Vagina (tissue), 2 donors: ENCODE measurements around the gene MARK3.

ENCODE experiments used
- CTCF ChIP-seq, 3 experiments: fragments of 450-650 bp in 2 of 3; fragments of 200-600 bp in 1 of 3; sonication (generic) in 1 of 3; IDR thresholded peaks; one replicate each; pipeline ENCODE4 v1.5.1; 2017 to 2019; ENCODE audit warnings: antibody characterized with exemption in 3 of 3, mild to moderate bottlenecking in 2 of 3, moderate library complexity in 2 of 3
- POLR2A ChIP-seq, 2 donors: fragments of 450-650 bp; IDR thresholded peaks; one replicate each; pipeline ENCODE4 v1.6.1; 2017; ENCODE audit warnings: antibody characterized with exemption in 2 of 2, mild to moderate bottlenecking in 2 of 2, moderate library complexity in 2 of 2

GRCh38 chr14:103516426-103517173 lies 131.4 kb downstream of the MARK3 start:
- TF ChIP-seq CTCF (IDR thresholded peaks at IDR 0.05) (no peak), POLR2A (IDR thresholded peaks at IDR 0.05) (no peak)
